SH-SY5Y (cell line): ENCODE measurements around the gene RALBP1.

ENCODE experiments used
- GATA2 ChIP-seq: IDR thresholded peaks from 2 replicates; pipeline ENCODE4 v1.6.1; 2011; ENCODE audit warnings: mild to moderate bottlenecking, low read depth, low read length
- GATA3 ChIP-seq: IDR thresholded peaks from 2 replicates; pipeline ENCODE4 v1.6.1; 2011; ENCODE audit warnings: low read depth, mild to moderate bottlenecking, low read length, moderate library complexity

DNA sequence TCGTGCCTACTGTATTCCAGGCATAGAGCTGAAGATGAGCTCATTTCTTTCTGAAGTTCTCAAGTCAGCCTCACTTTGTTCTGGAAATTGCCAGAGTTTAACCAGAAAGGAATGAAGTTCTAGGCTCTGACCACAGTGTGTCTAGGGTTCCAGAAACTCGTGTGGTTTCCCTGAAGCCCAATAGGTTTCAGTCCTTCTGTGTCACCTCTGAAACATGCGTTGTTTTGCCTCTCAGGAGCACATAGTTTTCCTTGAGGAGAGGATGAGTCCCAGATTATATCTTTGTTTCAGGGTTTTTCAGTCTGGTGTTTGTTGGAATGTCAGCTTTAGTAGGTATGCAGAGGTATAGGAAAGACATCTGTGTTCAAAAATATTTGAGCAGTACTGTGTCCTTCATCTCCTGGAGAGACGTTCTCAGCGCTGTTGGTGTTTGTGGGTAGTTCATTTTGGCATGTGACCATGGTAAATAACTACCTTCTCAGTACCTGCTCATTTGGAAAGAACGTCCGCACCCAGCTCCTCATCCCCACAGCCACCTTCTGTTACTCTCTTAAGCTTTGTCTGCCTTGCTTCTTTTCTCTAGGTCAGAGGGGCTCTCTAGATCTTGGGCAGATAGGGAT is 56.6 kb downstream of the RALBP1 start:
- TF ChIP-seq GATA2, result no peak
- TF ChIP-seq GATA3, result no peak
